HK-2 (cell line): ENCODE data around the gene RAP1GAP.

Experiments
- DNase-seq: peaks from one replicate; pipeline ENCODE4 v3.0.0-alpha.2; 2018; ENCODE audit not compliant: unreplicated experiment

Gene RAP1GAP

DNA sequence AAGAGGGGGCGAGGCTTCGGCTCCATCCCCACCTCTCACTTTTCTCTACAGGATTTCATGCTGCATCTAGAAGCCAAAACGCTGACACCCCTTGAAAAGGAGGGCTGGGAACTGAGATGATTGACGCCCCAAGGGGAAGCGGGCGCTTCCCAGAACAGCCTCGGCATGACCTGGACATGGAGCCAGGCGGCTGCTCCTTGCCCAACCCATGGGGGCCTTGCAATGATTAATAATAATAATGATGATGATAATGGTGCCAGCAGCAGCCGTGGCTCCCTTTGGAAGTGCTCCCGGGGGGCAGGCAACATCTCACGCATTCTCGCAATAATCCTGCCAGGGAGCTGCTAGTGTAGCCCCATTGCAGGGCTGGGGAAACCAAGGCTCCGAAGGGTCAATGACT is 78.2 kb downstream of the RAP1GAP start:
- no peak for DNase-seq

DNA sequence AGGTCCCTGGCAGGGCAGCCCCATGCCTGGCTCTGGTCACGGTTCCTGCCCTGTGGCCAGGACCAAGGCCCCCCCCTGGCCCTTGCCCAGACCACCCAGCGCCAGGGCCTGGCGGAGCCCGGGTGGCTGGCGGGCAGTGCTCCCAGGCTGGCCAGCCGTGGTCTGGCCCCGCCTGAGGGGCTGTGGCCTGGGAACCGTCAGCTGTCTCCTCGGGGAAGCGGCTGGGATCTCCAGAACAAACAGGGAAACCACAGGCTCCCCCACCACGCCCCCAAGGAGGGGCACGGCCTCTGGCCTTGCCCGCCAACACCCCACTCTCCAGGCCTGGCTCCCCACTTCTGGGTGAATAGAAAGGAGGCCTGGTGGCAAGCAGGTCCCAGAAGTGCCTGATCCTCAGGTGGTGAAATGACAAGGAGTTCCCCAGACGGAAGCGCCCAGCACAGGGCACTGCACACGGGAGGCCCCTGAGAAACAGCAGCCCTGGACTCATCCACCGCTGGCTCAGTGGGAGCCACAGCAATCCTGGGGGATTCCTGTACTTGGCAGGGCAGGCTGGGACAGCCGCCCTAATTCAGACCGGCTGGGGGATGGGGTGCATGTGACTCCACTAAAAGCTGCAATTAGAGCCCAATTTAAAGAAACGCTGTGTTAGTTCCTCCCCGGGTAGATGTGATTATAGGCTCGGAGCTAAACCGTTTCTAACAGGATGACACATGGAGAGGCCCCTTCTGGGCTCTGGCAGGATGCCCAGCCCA is 78.9 kb downstream of the RAP1GAP start:
- no peak for DNase-seq

GRCh38 chr1:21589618-21590017 is 79.5 kb downstream of the RAP1GAP start:
- no peak for DNase-seq

GRCh38 chr1:21587602-21587953 is 81.6 kb downstream of the RAP1GAP start:
- no peak for DNase-seq

DNA sequence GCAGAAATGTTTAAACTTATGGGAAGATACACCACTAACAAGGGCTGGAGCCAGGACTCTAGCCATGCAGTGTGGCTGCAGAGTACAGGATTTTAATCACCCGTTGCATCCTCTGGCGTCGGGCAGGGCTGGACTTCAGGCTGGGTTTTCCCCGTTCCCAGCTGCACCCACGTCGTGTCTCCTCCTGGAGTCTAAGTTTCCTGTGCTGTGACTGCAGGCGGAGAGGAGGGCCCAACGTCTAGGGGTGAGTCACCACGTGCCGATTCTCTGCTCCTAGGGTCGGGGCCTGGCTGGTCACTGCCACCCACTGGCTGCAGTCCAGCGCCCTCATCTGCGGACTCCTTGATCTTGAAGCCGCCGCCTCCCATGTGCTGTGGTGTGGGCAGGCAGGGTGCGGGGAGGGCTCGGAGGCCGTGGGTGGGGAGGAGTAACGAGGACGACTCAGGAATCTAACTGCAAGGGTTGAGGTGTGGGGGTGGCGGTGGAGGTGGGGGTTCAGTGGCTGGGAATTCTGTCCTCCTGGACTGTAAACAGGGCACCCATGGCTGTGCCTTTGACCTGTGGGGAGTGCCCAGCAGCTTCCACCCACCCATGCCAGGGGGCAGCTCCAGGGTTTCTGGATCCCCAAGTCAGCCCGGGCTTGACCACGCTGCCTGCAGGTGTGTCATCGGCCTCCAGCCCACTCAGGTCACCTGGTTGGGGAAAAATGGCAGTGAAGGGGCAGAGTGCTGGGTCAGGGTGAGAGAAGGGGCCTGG is 82.1 kb downstream of the RAP1GAP start:
- peak; percentile 97 for DNase-seq

DNA sequence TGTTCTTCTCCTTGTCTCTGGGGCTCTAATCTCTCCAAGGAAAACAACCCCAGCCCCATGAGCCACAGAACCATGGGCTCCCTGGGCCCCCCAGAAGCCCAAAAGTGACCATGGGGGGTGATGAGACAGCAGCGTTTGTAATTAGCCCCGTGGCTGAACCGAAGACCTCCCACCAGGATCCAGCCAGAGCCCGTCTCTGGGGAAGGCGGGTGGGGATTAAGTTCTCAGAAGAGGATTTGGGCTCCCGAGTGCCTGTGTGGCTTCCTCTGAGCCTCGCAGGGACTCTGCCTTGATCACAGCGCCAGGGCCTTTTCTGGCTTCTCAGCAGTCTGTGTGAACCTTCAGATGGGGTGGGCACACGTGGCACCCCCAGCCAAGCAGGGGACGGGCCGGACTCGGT is 82.9 kb downstream of the RAP1GAP start:
- DNase-seq, result no peak

DNA sequence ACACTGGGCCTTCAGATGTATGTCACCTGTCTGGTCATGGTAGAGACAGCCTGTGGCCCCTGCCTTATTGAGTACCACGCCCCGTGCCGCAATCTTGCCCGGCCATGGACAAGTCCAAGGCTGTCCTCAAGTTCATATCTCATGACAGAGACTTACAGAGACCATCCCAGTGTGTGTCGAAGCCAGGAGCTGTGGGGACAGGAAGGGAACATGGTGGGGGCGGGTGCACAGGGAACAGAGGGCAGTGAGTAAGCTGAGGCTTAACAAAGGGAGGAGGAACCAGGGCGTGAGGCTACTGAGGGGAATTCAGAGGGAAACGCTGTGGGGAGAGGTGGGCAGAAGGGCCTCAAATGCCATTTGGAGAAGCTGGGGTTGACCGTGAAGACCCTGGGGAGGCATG is 84.1 kb downstream of the RAP1GAP start:
- DNase-seq, result no peak

DNA sequence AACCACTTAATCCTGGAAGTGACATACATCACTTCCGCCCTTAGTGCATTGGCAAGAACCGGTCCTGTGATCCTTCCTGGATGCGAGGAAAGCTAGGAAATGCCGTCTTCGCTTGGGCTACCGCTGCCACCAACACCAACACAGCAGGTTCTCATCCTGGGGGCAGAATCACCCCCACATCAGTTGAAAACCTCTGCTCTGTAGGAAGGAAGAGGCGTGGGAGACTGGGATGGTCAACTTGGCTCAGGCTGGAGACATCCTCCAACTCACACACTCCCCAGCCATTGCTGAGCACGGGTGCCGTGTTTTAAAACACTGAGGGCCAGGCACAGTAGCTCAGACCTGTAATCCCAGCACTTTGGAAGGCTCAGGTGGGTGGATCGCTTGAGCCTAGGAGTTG is 85.1 kb downstream of the RAP1GAP start:
- no peak for DNase-seq

GRCh38 chr1:21579791-21580190 is 89.4 kb downstream of the RAP1GAP start:
- no peak for DNase-seq

GRCh38 chr1:21577933-21578332 is 91.2 kb downstream of the RAP1GAP start:
- DNase-seq, result no peak

DNA sequence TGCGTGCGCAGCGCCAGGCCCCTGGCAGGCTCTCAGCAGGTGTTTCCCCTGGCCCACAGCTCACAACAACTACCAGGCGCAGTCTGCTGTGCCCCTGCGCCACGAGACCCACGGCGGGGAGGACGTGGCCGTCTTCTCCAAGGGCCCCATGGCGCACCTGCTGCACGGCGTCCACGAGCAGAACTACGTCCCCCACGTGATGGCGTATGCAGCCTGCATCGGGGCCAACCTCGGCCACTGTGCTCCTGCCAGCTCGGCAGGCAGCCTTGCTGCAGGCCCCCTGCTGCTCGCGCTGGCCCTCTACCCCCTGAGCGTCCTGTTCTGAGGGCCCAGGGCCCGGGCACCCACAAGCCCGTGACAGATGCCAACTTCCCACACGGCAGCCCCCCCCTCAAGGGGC is 91.8 kb downstream of the RAP1GAP start:
- DNase-seq, result no peak

- no peak for DNase-seq
These were observed 92.4 kb downstream of the RAP1GAP start for GRCh38 chr1:21576798-21577187.

- DNase-seq, result no peak
These were observed 92.9 kb downstream of the RAP1GAP start for GRCh38 chr1:21576031-21576797.

DNA sequence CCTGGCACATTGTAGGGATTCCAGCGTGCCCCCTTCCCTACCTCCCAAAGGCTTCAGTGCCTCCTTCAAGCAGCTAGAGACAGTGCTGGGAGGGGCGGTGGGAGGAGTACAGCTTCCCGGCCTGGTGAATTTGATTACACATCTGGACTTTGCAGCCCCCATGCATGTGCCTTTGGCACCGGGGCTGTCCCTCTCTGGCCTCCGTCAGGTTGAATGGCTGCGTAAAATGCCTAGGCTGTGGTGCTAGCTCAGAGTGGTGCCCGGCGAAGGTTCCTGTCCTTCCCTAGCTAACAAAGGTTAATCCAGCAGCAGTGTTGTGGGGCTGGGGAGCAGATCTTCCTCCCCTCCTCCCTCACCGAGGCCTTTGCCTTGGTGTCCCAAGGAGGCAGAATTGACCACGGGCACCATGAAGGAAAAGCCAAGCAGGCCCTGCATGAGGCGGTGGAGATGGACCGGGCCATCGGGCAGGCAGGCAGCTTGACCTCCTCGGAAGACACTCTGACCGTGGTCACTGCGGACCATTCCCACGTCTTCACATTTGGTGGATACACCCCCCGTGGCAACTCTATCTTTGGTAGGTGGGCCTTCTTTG is 93.7 kb downstream of the RAP1GAP start:
- DNase-seq, result no peak

DNA sequence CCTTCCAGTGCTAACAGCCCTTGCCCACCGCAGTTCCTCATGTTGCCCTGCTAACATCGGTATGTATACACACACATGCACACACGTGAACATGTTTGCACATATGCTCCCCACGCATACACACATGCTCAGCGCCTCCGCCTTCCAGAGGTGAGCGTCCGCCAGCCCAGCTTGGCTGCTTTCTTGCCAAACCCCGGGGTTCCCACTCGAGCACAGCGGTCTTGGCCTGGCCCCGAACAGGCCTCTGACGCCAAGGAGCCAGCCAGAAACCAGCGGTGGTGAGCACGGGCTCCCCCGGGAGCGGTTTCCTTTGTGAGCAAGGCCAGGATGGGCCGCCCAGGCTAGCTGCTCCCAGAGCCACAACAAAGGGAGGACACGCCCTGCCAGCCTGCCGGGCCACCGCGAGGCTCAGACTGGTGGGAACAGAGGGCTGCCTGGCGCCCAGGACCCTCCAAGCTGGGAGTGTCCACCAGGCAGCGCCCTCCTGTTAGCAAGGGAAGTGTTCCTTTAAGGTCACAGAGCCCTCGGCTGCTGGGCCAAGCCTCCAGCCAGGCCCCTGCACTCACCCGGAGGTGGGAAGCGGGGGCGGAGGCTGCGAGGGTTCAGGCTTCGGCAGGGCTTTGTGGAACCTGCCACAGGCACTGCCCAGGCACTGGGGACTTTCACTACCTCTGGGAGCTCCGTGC is 94.5 kb downstream of the RAP1GAP start:
- peak; percentile 47 for DNase-seq

GRCh38 chr1:21573971-21574465 is 95.1 kb downstream of the RAP1GAP start:
- DNase-seq, result peak; percentile 60

GRCh38 chr1:21573475-21573874 is 95.7 kb downstream of the RAP1GAP start:
- no peak for DNase-seq

- DNase-seq, result no peak
These were observed 96.4 kb downstream of the RAP1GAP start for GRCh38 chr1:21572735-21573277.

DNA sequence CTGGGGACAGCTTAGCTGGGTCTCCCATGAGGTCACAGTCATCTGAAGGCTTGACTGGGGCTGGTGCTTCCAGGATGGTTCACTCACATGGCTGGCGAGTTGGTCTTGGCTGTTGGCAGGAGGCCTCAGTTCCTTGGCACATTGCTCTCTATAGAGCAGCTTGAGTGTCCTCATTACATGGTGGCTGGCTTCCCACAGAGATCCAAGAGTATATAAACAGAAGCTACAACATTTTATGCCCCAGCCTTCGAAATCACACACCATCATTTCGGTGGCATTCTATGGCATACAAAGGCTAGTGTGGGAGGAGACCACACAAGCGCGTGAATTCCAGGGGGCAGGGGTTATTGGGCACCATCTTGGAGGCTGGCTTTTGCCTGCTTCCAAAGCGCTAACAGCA is 96.9 kb downstream of the RAP1GAP start:
- no peak for DNase-seq

DNA sequence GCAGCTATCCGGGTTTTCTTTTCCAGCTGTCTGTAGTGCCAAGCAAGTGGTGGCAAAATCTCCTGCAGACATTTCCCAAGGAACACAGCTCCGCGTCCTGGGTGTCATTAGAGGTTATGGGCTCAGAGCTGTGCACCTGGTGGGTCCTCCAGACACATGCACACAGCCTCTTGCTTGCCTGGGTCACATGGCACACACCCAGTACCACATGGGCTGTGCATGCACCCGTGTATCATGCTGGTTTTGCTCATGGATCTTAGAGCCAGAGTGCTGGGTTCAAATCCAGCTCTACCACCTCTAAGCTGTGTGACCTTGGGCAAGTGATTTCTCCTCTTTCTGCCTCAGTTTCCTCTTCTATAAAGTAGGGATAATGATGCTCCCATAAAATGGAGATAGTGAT is 98.3 kb downstream of the RAP1GAP start:
- no peak for DNase-seq

DNA sequence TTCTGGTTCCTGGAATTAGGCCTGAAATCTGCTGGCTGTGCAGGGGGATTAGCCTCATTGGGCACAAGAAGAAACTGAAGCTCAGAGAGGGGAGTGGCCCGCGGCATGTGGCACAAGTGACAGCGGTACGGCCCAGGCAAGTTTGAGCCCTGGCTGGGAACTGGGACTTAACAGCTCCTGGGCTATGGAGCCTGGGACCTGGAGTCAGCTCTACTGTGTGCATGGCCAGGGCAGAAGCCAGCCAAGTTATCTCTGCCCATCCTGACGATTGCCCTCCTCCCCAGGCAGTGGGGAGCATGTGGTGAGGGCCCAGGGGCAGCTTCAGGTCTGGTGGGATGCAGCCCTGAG is 98.7 kb downstream of the RAP1GAP start:
- DNase-seq, result no peak
